Loucy (cell line): Measurements from ENCODE around the gene ASCL2.

ENCODE experiments used
- EZH2phosphoT487 ChIP-seq: fragments of 200-600 bp; IDR thresholded peaks from 2 replicates; pipeline ENCODE4 v1.6.1; 2018; ENCODE audit warnings: antibody characterized with exemption, mild to moderate bottlenecking, moderate library complexity, borderline replicate concordance
- TF ChIP-seq, protein P1 (sequence below): fragments of 200-600 bp; sonication (generic); conservative IDR thresholded peaks from 2 replicates; pipeline ENCODE4 v1.5.1; 2014; ENCODE audit warnings: mild to moderate bottlenecking, antibody characterized with exemption, low read length

DNA sequence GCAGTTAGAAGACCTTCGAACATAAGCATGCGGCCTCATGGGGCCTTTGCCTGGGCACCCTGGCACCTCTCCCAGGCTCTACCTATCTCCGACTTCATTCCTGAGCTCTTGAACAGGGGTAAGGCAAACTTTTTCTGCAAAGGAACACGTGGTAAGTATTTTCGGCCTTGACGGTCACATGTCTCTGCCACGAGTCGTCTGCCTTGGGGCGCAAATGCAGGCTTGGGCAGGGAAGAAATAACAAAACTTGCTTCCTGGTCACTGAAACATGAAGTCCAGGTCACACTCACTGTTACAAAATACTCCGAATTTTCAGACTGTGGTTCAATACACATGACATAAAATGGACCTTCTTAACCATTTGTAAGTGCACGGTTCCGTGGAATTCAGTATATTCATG, 3.4 kb upstream of the ASCL2 start:
- TF ChIP-seq, protein P1, sequence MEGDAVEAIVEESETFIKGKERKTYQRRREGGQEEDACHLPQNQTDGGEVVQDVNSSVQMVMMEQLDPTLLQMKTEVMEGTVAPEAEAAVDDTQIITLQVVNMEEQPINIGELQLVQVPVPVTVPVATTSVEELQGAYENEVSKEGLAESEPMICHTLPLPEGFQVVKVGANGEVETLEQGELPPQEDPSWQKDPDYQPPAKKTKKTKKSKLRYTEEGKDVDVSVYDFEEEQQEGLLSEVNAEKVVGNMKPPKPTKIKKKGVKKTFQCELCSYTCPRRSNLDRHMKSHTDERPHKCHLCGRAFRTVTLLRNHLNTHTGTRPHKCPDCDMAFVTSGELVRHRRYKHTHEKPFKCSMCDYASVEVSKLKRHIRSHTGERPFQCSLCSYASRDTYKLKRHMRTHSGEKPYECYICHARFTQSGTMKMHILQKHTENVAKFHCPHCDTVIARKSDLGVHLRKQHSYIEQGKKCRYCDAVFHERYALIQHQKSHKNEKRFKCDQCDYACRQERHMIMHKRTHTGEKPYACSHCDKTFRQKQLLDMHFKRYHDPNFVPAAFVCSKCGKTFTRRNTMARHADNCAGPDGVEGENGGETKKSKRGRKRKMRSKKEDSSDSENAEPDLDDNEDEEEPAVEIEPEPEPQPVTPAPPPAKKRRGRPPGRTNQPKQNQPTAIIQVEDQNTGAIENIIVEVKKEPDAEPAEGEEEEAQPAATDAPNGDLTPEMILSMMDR: no peak
- no peak for TF ChIP-seq EZH2phosphoT487
